NCI-H82 treated with DMSO at 0.1 percent for 48 hours (cell line): ENCODE measurements around the gene KDM6A.
"Not testable (repeated sequence)": the region's sequence is repeated elsewhere in the genome, so short reads cannot be mapped to it uniquely, and the experiment has no call there.

Experiments
- DNase-seq: peaks from one replicate; lab custom pipeline; 2025; ENCODE audit not compliant: unreplicated experiment; lab: John Stamatoyannopoulos, UW

The KDM6A gene

DNA sequence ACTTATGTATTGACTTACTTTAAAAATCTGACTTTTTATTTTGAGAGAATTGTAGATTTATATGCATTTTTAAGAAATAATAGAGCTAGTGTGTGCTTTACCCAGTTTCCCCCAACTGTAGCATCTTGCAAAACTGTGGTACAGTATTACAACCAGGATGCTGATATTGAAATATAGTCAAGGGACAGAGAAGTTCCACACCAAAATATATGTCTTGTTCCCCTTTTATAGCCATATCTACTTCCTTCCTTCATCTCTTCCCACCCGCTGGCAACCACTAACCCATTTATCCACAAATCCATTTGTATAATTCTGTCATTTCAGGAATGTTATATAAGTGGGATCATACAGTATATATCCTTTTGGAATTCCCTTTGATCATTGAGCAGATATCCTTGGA, 16.8 kb downstream of the KDM6A start:
- DNase-seq: no peak

DNA sequence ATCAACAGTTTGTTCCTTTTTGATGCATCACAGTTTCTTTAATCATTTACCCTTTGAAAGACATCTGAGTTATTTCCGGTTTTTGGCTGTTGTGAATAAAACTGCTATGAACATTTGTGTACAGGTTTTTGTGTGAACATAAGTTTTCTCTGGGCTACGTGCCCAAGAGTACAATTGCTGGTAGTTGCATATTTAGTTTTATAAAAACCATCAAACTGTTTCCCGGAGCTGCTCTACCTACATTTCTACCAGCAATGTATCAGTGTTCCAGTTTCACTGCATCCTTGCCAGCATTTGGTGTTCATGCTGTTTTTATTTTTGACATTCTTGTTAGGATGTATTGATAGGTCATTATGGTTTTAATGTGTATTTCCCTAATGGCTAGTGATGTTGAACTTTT, 17.3 kb downstream of the KDM6A start:
- no peak for DNase-seq

DNA sequence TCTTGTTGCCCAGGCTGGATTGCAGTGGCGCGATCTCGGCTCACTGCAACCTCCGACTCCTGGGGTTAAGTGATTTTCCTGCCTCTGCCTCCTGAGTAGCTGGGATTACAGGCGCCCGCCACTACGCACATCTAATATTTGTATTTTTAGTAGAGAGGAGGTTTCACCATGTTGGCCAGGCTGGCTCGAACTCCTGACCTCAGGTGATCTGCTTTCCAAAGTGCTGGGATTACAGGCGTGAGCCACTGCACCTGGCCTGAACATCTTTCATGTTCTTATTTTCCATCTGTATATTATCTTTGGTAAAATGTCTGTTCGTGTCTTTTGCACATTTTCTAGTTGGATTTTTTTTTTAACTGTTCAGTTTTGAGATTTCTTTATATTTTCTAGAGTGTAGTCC, 17.7 kb downstream of the KDM6A start:
- not testable (repeated sequence) for DNase-seq

DNA sequence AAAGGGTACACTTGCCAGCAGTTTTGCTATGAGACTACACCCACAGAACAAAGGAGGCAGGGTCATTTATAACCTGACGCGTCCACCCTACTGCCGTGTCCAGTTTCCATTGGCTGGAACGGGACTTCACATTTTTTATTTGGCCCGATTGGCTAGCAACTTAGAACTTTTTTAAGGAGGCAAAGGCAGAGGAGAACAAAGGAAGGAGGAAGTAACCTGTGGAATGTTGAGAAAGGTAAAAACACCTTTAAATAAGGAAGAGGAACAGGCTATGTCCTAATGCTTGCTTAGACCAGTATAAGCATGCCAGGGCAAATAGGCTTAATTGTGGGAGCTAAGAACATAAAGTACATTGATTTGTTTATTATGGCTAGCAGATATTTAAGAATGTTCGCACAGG, 18.7 kb downstream of the KDM6A start:
- DNase-seq: no peak

DNA sequence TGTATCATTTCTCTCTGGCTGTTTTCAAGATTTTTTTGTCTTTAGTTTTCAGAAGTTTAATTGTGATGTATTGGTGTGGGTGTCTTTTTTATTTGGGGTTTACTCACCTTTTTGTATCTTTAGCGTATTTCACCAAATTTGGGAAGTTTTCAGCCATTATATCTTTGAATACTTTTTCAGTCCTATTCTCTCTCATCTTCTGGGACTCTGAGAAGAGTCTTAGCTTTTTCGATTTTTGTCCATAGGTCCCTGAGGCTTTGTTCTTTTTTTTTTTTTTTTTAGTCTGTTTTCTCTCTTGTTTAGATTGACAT, 23.8 kb downstream of the KDM6A start:
- no peak for DNase-seq

DNA sequence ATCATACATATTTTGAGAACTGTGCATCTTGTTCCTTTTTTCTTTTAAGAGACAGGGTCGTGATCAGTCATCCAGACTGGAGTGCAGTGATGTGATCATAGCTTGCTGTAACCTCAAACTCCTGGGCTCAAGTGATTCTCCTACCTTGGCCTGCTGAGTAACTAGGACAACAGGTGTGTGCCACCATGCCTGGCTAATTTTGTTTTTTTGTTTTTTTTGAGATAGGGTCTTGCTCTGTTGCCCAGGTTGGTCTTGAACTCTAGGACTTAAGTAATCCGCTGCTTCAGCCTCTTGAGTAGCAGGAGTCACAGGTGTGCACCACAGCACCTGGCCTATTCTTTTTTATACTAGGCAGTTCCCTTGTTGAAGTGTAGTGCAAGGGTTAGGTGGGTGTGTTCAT, 24.6 kb downstream of the KDM6A start:
- DNase-seq: no peak

DNA sequence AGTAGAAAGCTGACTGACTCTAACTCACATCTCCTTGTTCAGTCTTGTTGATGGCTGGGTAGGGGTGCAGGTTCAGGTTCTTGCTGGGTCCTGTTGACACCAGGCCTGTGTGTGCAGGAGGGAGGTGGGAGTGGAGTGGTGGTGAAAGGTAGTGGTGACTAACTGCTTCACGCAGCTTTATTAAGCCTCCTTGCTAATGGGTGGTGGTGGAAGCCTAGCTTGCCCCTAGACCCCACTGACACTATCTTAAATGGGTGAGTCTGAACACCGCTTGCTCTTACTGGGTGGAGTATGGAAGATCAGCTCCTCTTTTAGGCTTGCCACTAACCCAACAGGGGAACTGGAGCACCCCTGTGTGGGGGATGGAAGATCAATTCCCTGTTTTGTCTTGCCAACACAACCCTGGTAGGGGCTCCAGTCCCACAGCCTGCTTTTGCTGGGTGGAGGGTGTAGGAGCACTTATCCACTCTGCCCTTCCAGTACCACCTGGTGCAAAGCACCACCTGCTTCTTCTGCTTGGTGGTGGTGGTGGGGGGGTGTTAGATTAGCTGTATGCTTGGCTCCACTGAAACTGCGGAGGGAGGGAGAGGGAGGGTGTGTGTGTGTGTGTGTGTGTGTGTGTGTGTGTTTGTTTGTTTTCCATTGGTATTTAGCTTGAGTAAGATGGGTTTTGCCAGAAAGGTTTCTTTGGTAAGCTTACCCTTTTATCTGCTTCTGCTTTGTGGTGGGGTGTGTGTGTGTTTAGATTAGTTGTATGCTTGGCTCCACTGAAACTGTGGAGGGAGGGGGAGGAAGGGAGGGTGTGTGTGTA, 25.6 kb downstream of the KDM6A start:
- DNase-seq: no peak

DNA sequence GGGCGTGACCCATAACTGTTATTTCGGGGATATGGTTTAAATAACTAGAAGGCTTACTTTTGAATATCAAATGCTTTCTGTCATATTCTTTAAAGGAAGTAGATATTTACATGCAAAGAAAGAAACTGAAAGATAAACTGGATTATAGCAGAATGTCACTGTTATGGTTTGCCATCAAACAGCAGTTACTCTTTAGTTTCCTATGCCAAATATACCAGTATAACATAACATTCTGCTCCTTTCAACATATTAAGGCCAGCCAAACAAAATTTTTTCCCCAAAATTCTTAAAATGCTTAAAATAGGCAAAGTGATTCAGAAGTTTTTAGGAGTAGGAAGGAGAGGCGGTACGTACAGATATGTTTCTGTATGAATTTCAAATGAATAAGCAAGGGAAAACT, 27.0 kb downstream of the KDM6A start:
- DNase-seq: no peak

DNA sequence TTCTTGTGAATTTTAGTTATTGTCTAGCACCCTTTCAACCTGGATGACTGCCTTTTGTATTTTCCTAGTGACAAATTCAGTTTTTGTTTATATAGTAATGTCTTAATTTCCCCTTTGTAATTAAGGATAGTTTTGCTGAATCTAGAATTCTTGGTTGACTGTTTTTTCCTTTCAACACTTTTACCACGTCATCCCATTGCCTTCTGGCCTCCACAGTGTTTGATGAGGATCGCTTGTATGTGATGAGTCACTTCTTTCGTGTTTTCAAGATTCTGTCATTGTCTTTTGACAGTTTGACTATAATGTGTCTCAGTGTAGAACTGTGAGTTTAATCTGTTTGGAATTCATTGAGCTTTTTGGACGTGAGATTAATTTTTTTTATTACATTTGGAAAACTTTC, 30.1 kb downstream of the KDM6A start:
- no peak for DNase-seq

DNA sequence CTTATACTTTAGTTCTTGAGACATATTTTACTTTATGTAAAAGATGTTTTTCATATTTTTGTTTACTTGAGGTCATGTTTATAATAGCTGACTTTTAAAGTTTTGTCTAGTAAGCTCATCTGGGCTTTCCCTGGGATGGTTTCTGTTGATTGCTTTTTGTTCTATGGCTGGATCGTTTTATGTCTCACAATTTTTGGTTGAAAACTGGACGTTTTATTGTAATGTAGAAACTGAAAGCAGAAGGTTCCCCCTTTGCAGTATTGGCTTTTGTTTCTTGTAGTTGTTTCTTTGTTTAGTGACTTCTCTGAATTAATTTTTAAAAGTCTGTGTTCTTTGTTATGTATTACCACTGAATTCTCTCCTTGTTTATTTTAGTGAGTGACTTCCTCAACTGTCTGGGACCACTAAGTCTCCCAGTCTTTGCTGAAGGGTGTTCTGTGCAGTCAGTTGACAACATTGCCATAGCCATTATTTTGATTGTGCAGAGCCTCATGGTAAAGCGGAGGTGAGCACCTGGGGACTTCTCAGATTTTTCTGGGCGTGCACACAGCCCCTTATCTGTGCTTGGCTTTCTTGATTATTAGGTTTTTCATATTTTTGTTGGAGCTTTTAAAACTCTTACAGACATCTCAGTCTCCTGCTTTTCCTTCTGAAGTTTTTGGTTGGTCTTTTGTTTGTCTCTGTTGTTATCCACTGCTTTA, 31.0 kb downstream of the KDM6A start:
- DNase-seq: no peak

DNA sequence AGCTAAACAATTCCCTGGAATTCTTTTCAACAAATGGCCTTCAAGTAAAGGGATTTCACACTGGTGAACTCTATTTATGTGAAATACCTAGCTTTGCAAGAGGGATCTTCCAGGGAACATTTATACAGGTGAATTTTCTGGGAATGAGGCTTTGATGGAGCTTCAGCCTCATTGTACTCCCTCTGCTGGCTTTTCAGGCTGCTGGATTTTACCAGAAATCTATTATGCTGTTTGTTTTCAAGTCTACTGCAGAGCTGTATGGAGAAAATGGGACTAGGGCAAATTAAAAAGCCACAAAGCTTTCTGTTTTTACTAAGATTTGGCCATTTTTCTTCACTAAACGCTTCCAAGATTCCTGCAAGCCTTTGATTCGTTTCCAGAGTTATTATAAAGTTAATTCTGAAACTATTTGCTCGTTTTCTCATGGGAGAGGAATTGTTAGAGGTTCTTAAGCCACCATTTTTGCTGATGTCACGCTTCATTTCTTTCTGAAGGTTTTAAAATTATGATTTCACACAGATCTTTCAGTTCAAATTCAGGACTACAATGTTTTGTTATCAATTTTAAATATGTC, 31.6 kb downstream of the KDM6A start:
- no peak for DNase-seq

DNA sequence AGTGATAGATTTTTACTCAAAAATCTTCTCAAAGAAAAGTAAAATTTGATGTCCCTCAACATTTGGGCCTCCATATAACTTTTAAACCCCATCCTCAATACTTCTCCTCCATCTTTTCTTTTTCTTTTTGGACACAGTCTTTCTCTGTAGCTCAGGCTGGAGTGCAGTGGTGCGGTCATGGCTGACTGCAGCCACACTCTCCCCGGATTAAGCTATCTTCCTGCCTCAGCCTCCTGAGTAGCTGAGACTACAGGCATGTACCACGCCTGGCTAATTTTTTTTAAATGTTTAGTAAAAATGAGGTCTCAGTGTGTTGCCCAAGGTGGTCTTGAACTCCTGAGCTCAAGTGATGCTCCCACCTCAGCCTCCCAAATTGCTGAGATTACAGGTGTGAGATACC, 33.1 kb downstream of the KDM6A start:
- no peak for DNase-seq

DNA sequence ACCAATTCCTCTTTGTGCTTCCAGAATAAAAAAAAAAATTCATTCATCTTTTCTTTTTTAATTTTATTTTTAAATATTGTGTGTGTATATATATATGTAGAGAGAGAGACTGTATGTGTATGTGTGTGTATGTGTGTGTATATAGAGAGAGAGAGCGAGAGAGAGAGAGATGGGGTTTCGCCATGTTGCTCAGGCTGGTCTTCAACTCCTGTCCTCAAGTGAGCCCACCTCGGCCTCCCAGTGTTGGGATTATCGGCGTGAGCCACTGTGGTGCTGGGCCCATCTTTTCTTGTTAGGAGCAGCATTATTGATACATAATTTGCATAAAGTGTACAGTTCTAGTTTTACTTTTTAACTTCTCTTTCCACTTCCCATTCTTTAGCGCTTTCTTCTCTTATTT, 33.6 kb downstream of the KDM6A start:
- DNase-seq: no peak

DNA sequence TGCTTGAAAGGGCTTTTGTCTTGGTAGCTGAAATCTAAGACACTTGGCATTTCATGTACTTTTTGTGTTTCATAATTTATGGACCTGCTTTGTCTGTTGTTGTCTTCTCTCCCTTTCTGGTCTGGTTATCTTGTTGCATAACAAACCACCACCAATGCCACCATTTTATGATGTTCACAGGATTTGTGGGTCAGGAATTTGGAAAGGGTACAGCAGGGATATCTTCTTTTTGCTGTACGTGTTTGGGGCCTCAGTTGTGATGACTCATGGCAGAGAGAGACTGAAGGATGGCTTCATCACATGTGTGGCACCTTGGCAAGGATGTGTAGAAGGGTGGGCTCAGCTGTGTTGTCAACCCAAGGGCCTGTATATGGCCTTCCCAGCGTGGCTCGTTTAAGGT, 35.2 kb downstream of the KDM6A start:
- DNase-seq: no peak

DNA sequence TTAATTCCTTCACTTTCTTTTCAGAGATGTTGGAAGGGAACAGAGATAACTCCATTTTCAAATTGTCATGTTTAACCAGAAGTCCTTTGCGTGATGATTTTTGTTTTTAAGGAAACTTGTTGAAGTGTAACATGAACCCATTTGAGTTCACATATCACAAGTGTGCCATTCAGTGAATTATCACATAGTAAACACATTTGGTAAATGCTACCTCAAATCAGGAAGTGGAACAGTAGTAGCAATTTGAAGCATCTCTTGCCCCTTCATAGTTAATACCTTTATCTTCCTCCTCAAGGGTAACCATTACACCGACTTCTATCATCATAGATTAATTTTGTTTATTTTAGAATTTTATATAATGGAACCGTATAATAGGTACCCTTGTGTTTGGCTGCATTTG, 35.8 kb downstream of the KDM6A start:
- DNase-seq: no peak

DNA sequence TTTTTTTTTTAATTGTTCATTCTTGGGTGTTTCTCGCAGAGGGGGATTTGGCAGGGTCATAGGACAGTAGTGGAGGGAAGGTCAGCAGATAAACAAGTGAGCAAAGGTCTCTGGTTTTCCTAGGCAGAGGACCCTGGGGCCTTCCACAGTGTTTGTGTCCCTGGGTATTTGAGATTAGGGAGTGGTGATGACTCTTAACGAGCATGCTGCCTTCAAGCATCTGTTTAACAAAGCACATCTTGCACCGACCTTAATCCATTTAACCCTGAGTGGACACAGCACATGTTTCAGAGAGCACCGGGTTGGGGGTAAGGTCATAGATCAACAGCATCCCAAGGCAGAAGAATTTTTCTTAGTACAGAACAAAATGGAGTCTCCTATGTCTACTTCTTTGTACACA, 37.5 kb downstream of the KDM6A start:
- not testable (repeated sequence) for DNase-seq

DNA sequence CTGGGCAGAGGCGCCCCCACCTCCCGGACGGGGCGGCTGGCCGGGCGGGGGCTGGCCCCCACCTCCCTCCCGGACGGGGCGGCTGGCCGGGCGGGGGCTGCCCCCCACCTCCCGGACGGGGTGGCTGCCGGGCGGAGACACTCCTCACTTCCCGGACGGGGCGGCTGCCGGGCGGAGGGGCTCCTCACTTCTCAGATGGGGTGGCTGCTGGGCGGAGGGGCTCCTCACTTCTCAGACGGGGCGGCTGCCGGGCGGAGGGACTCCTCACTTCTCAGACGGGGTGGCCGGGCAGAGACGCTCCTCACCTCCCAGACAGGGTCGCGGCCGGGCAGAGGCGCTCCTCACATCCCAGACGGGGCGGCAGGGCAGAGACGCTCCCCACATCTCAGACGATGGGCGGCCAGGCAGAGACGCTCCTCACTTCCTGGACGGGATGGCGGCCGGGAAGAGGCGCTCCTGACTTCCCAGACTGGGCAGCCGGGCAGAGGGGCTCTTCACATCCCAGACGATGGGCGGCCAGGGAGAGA, 38.1 kb downstream of the KDM6A start:
- not testable (repeated sequence) for DNase-seq

DNA sequence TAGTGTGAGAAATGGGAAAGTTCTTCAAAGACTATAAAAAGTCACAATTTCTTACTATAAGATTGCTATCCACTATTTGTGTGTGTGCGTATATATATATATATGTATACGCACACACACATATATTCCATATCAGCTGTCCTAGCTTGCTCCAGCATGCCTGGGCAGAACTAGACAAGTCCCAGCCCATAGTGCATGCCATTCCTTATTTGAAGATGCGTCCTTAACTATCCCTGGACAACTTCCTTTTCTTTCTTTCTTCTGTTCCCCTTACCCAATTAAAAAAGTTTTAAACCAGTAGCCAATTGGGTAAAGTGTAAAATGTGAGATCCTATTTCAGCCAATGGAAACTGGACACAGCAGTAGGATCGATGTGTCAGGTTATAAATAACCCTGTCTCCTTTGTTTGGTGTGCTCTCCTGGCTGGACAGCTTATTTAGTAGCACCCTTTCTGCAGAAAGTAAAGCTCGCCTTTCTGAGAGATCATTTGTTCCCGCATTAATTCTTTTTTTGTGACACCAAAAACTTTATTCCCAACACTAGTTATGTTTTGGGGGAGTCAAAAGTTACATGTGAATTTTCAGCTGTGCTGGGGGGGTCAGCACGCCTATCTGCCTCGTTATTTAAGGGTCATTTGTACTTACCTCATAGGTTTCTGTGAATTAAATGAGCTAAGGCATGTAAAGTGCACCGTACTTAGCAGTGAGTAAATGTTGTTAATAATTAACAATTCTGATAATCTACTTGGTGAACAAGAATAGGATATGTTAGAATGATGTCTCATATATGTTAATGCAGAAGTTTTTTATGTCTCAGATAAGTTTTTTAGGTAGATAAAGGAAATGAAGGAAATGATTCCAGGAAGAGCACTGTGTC, 40.9 kb downstream of the KDM6A start:
- DNase-seq: no peak

DNA sequence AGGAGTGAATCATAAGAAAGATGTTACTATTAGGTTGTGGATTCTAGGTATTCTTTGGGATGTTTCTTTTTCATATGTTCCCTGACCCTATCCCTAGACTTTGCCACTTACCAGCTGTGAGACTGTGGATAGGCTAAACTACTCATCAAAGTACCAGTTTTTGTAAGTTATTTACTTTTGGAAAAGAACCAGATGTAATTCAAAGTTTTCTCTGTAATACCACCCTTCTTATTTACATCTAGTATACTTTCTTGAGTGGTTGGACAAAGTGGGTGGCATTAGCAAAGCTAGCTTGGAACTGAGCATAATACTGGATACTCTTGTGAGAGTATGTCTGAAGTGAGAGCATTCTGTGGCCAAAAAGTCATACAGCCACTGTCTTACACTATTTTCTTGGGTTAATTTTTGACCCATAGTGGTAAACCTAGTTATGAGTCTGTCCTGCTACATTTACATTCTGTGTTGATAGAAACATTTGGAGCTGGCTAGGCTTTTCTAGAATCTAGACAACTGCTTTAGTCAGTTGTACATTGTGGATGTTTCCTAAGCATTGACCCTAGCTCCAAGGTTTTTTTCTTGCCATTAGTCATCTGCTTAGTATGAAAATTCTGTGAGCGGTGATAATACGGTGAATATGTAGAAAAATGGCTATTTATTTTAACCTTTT, 41.7 kb downstream of the KDM6A start:
- no peak for DNase-seq

DNA sequence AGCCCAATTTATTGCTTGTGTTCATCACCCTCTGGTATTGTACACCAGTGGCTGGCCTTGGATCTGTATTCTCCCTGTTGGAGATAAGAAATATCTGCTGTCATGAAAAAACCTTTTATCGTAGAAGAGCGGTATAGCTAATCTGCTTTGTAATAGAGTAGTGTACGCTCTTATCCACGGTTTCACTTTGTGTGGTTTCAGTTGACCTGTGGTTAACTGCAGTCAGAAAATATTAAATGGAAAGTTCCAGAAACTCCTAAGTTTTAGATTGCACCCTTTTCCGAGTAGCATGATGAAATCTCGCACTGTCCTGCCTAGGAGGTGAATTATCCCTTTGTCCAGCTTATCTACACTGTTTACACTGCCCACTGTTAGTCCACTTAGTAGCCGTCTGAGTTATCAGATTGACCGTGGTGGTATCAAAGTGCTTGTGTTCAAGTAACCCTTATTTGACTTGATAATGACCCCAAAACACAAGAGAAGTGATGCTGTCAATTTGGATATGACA, 42.4 kb downstream of the KDM6A start:
- no peak for DNase-seq

DNA sequence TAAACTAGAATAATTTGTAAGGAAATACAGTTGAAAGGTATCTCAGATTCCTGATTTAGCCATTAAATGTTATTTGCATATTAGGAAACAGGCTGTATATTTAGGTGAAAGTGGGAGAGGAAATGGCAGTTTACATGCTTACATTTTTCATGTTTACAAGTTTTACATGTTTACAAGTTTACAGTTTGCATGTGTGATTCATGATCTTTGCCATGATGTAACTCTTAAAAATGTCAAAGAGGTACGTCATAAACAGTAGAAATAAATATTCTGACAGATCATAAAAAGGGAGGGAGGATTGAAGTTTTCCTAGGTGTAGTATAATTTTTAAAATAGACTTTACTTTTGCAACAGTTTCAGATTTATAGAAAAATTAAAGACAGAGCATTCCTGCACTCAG, 45.7 kb downstream of the KDM6A start:
- DNase-seq: no peak
